ENCODE data around the gene TGFBR1. TPM values are rescaled to one million over a fixed set of nuclear protein-coding genes. Genes with fewer than 3 reads are reported as not detected.

TGFBR1 gene
- total and polyA plus RNA-seq, 10 donors = 8.9 to 60.8 (median 45.4) TPM

GRCh38 chr9:99182356-99182755 lies 77.4 kb downstream of the TGFBR1 start:
- no peaks in the 10 kb centered on the region for H3K36me3 ChIP-seq
- 91 to 95% (median 94%) methylated on average over 3 of the region's 3 CpGs for WGBS, 5 donors
- no peaks in the 10 kb centered on the region for H3K9me3 ChIP-seq
- no peaks in the 10 kb centered on the region for H3K27me3 ChIP-seq (replicated peaks in 1 of 7)
- H3K4me1 ChIP-seq = peaks cover 10 to 53% (median 29%) of the 10 kb centered on the region in 6 donors
- H3K27ac ChIP-seq = no peak overlapping the region
- H3K4me3 ChIP-seq = no peak overlapping the region
- no peak for DNase-seq
- intact Hi-C loops (cut with DNase I; ENCODE audit: low total_unique reads) = no loop called here
- no peak for TF ChIP-seq POLR2AphosphoS5 (IDR thresholded peaks at IDR 0.05)
- no peak for TF ChIP-seq POLR2A (IDR thresholded peaks at IDR 0.05)
- no peak for TF ChIP-seq CTCF (IDR thresholded peaks at IDR 0.05 in 8 of 11, conservative IDR thresholded peaks at IDR 0.05 in 3 of 11)

- no peaks in the 10 kb centered on the region for H3K27me3 ChIP-seq (replicated peaks in 1 of 7)
- intact Hi-C loops (cut with DNase I; ENCODE audit: low total_unique reads) = no loop called here
- TF ChIP-seq POLR2A (IDR thresholded peaks at IDR 0.05) (no peak), POLR2AphosphoS5 (IDR thresholded peaks at IDR 0.05) (no peak), CTCF (IDR thresholded peaks at IDR 0.05 in 8 of 11, conservative IDR thresholded peaks at IDR 0.05 in 3 of 11) (no peak)
- no peak overlapping the region for H3K27ac ChIP-seq
- no peaks in the 10 kb centered on the region for H3K9me3 ChIP-seq
- no peak overlapping the region for H3K4me3 ChIP-seq
- 91 to 100% (median 97%) methylated on average over 3 of the region's 3 CpGs for WGBS, 5 donors
- H3K36me3 ChIP-seq = no peaks in the 10 kb centered on the region
- peaks cover 10 to 60% (median 33%) of the 10 kb centered on the region in 6 donors for H3K4me1 ChIP-seq
- DNase-seq = no peak
These were observed 78.7 kb downstream of the TGFBR1 start for GRCh38 chr9:99183616-99184015.

- no peak for TF ChIP-seq CTCF (IDR thresholded peaks at IDR 0.05 in 8 of 11, conservative IDR thresholded peaks at IDR 0.05 in 3 of 11)
- TF ChIP-seq POLR2A (IDR thresholded peaks at IDR 0.05) = no peak
- no peak for TF ChIP-seq POLR2AphosphoS5 (IDR thresholded peaks at IDR 0.05)
- Histone ChIP-seq H3K36me3 (no peaks in the 10 kb centered on the region), H3K9me3 (no peaks in the 10 kb centered on the region), H3K4me1 (peaks cover 10 to 60% (median 33%) of the 10 kb centered on the region in 6 donors), H3K4me3 (peak overlapping the region in 1 of 8 donors; percentile 61), H3K27me3 (replicated peaks in 1 of 7) (no peaks in the 10 kb centered on the region), H3K27ac (peak overlapping the region in 5 of 8 donors; percentile 14 to 54 (median 27))
- DNase-seq = no peak
- intact Hi-C loops (cut with DNase I; ENCODE audit: low total_unique reads) = no loop called here
- 33 to 48% (median 45%) methylated on average over 8 to 10 of the region's 10 CpGs for WGBS, 5 donors
These were observed 79.2 kb downstream of the TGFBR1 start for GRCh38 chr9:99184110-99184474.

GRCh38 chr9:99184475-99185347 lies 79.8 kb downstream of the TGFBR1 start:
- Histone ChIP-seq H3K4me1 (peaks cover 10 to 60% (median 33%) of the 10 kb centered on the region in 6 donors), H3K36me3 (no peaks in the 10 kb centered on the region), H3K9me3 (no peaks in the 10 kb centered on the region), H3K4me3 (peak overlapping the region in 6 of 8 donors; percentile 8 to 61 (median 21)), H3K27me3 (replicated peaks in 1 of 7) (no peaks in the 10 kb centered on the region), H3K27ac (peak overlapping the region in 5 of 8 donors; percentile 14 to 54 (median 27))
- DNase-seq = peak; percentile 90
- no peak for TF ChIP-seq POLR2A (IDR thresholded peaks at IDR 0.05)
- TF ChIP-seq CTCF (IDR thresholded peaks at IDR 0.05 in 8 of 11, conservative IDR thresholded peaks at IDR 0.05 in 3 of 11) = peak; percentile 77 to 96 (median 93)
- TF ChIP-seq POLR2AphosphoS5 (IDR thresholded peaks at IDR 0.05) = peak; percentile 32 to 61 (median 39)
- intact Hi-C loops (cut with DNase I; ENCODE audit: low total_unique reads) = no loop called here
- 26 to 40% (median 36%) methylated on average over 28 to 29 of the region's 29 CpGs for WGBS, 5 donors
